ENCODE results near the gene GAN. TPM values are rescaled to one million over a fixed set of nuclear protein-coding genes. Genes with fewer than 3 reads are reported as not detected.
"Not testable (repeated sequence)": the region's sequence is repeated elsewhere in the genome, so short reads cannot be mapped to it uniquely, and the experiment has no call there.

GAN gene
- total RNA-seq, 1 experiment from 2014 or later: 25.4 TPM

GRCh38 chr16:81337097-81337496 is 22.3 kb downstream of the GAN start:
- CTCF ChIA-PET: no interaction called here
- peaks cover 37% of the 10 kb centered on the region for H3K36me3 Mint-ChIP-seq
- no peaks in the 10 kb centered on the region for H3K27me3 Mint-ChIP-seq (ENCODE audit: low read depth)

DNA sequence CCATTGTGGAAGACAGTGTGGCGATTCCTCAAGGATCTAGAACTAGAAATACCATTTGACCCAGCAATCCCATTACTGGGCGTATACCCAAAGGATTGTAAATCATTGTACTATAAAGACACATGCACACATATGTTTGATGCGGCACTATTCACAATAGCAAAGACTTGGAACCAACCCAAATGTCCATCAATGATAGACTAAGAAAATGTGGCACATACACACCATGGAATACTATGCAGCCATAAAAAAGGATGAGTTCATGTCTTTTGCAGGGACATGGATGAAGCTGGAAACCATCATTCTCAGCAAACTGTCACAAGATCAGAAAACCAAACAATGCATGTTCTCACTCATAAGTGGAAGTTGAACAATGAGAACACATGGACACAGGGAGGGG is 30.4 kb downstream of the GAN start:
- POLR2A ChIA-PET; H3K27ac Mint-ChIP-seq; H3K4me3 Mint-ChIP-seq; H3K4me1 Mint-ChIP-seq; ATAC-seq; CTCF ChIA-PET; DNase-seq (ENCODE audit: low spot score): not testable (repeated sequence)
- Mint-ChIP-seq H3K36me3 (peaks cover 73% of the 10 kb centered on the region), H3K9me3 (peaks cover 77% of the 10 kb centered on the region), H3K27me3 (ENCODE audit: low read depth) (peaks cover 10% of the 10 kb centered on the region; the same call in 1 of the 2 replicates)

More at GRCh38 chr16:81337097-81337496, 22.3 kb downstream of the GAN start:
- no peak for TF ChIP-seq SOX15 (CRISPR knock-in tag; IDR thresholded peaks at IDR 0.05)
- no peak for TF ChIP-seq JAZF1 (CRISPR knock-in tag; IDR thresholded peaks at IDR 0.05)
- TF ChIP-seq ZNF396 (CRISPR knock-in tag; IDR thresholded peaks at IDR 0.05; ENCODE audit: borderline replicate concordance): no peak
- TF ChIP-seq ETV6 (CRISPR knock-in tag; IDR thresholded peaks at IDR 0.05): no peak
- no peak for TF ChIP-seq PRRX2 (CRISPR knock-in tag; IDR thresholded peaks at IDR 0.05)
- TF ChIP-seq IRF1 (CRISPR knock-in tag; IDR thresholded peaks at IDR 0.05): no peak
- TF ChIP-seq, protein P1, sequence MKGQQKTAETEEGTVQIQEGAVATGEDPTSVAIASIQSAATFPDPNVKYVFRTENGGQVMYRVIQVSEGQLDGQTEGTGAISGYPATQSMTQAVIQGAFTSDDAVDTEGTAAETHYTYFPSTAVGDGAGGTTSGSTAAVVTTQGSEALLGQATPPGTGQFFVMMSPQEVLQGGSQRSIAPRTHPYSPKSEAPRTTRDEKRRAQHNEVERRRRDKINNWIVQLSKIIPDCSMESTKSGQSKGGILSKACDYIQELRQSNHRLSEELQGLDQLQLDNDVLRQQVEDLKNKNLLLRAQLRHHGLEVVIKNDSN (CRISPR knock-in tag; IDR thresholded peaks at IDR 0.05): no peak
- TF ChIP-seq TCF7 (CRISPR knock-in tag; IDR thresholded peaks at IDR 0.05; ENCODE audit: low read depth): no peak
- no peak for TF ChIP-seq CREM (CRISPR knock-in tag; IDR thresholded peaks at IDR 0.05)
- TF ChIP-seq, protein P2, sequence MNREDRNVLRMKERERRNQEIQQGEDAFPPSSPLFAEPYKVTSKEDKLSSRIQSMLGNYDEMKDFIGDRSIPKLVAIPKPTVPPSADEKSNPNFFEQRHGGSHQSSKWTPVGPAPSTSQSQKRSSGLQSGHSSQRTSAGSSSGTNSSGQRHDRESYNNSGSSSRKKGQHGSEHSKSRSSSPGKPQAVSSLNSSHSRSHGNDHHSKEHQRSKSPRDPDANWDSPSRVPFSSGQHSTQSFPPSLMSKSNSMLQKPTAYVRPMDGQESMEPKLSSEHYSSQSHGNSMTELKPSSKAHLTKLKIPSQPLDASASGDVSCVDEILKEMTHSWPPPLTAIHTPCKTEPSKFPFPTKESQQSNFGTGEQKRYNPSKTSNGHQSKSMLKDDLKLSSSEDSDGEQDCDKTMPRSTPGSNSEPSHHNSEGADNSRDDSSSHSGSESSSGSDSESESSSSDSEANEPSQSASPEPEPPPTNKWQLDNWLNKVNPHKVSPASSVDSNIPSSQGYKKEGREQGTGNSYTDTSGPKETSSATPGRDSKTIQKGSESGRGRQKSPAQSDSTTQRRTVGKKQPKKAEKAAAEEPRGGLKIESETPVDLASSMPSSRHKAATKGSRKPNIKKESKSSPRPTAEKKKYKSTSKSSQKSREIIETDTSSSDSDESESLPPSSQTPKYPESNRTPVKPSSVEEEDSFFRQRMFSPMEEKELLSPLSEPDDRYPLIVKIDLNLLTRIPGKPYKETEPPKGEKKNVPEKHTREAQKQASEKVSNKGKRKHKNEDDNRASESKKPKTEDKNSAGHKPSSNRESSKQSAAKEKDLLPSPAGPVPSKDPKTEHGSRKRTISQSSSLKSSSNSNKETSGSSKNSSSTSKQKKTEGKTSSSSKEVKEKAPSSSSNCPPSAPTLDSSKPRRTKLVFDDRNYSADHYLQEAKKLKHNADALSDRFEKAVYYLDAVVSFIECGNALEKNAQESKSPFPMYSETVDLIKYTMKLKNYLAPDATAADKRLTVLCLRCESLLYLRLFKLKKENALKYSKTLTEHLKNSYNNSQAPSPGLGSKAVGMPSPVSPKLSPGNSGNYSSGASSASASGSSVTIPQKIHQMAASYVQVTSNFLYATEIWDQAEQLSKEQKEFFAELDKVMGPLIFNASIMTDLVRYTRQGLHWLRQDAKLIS (CRISPR knock-in tag; IDR thresholded peaks at IDR 0.05; ENCODE audit: borderline replicate concordance): no peak
- no peak for TF ChIP-seq TEAD4 (CRISPR knock-in tag; IDR thresholded peaks at IDR 0.05)
- no peak for TF ChIP-seq MXD4 (CRISPR knock-in tag; IDR thresholded peaks at IDR 0.05; ENCODE audit: borderline replicate concordance)
- TF ChIP-seq, protein P3, sequence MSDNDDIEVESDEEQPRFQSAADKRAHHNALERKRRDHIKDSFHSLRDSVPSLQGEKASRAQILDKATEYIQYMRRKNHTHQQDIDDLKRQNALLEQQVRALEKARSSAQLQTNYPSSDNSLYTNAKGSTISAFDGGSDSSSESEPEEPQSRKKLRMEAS (CRISPR knock-in tag; IDR thresholded peaks at IDR 0.05): no peak
- TF ChIP-seq, protein P4, sequence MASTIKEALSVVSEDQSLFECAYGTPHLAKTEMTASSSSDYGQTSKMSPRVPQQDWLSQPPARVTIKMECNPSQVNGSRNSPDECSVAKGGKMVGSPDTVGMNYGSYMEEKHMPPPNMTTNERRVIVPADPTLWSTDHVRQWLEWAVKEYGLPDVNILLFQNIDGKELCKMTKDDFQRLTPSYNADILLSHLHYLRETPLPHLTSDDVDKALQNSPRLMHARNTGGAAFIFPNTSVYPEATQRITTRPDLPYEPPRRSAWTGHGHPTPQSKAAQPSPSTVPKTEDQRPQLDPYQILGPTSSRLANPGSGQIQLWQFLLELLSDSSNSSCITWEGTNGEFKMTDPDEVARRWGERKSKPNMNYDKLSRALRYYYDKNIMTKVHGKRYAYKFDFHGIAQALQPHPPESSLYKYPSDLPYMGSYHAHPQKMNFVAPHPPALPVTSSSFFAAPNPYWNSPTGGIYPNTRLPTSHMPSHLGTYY (CRISPR knock-in tag; IDR thresholded peaks at IDR 0.05): no peak
- no peak for TF ChIP-seq TEAD1 (CRISPR knock-in tag; IDR thresholded peaks at IDR 0.05)
- no peak for TF ChIP-seq ZNF281 (CRISPR knock-in tag; IDR thresholded peaks at IDR 0.05)
- TF ChIP-seq ESRRA (CRISPR knock-in tag; IDR thresholded peaks at IDR 0.05; ENCODE audit: borderline replicate concordance): no peak
- no peak for TF ChIP-seq TP53 (CRISPR knock-in tag; IDR thresholded peaks at IDR 0.05)
- no peak for TF ChIP-seq ATF1 (CRISPR knock-in tag; IDR thresholded peaks at IDR 0.05)
- no peak for TF ChIP-seq ZNF512 (CRISPR knock-in tag; IDR thresholded peaks at IDR 0.05; ENCODE audit: borderline replicate concordance)
- H3K9me3 Mint-ChIP-seq: peaks cover 37% of the 10 kb centered on the region
- DNase-seq (ENCODE audit: low spot score): no peak
- ATAC-seq: no peak
- POLR2A ChIA-PET: no interaction called here
- H3K4me3 Mint-ChIP-seq: no peak overlapping the region
- H3K4me1 Mint-ChIP-seq: peaks cover 21% of the 10 kb centered on the region
- H3K27ac Mint-ChIP-seq: no peak overlapping the region
